Gastrocnemius medialis (tissue), 4 donors: ENCODE results near the gene LCN6.

ENCODE experiments used
- CTCF ChIP-seq, 5 experiments: fragments of 450-650 bp in 3 of 5; fragments of 200-600 bp in 2 of 5; sonication (generic) in 2 of 5; IDR thresholded peaks in 4 of 5; conservative IDR thresholded peaks in 1 of 5; 1 replicate in 4 of 5; 2 replicates in 1 of 5; pipeline ENCODE4 v1.5.1; 2016 to 2019; ENCODE audit warnings: antibody characterized with exemption in 5 of 5, mild to moderate bottlenecking in 3 of 5, moderate library complexity in 3 of 5
- POLR2A ChIP-seq, 2 donors: fragments of 450-650 bp; IDR thresholded peaks; one replicate each; pipeline ENCODE4 v1.6.1; 2017; ENCODE audit warnings: antibody characterized with exemption in 2 of 2, mild to moderate bottlenecking in 2 of 2, moderate library complexity in 2 of 2

GRCh38 chr9:136729926-136730325 is 18.4 kb downstream of the LCN6 start:
- TF ChIP-seq POLR2A (IDR thresholded peaks at IDR 0.05) (no peak), CTCF (IDR thresholded peaks at IDR 0.05 in 4 of 5, conservative IDR thresholded peaks at IDR 0.05 in 1 of 5) (no peak)
